Chondrocyte (in vitro differentiated cells): Measurements from ENCODE around the gene ZFAND2A. TPM values are rescaled to one million over a fixed set of nuclear protein-coding genes. Genes with fewer than 3 reads are reported as not detected.
"Not testable (repeated sequence)": the region's sequence is repeated elsewhere in the genome, so short reads cannot be mapped to it uniquely, and the experiment has no call there.

Experiments used
- DNase-seq: peaks from one replicate; pipeline ENCODE4 v3.0.0; 2021; ENCODE audit warnings: mixed read lengths, low spot score
- H3K27ac Mint-ChIP-seq: one replicate; pipeline ENCODE4 v1.8.0; 2021; ENCODE audit warnings: mild to moderate bottlenecking, moderate library complexity, mixed read lengths; ENCODE audit not compliant: unreplicated experiment
- H3K27me3 Mint-ChIP-seq: 2 replicates; pipeline ENCODE4 v1.8.0; 2021; ENCODE audit warnings: low read depth, mixed read lengths
- H3K36me3 Mint-ChIP-seq: 2 replicates; pipeline ENCODE4 v1.8.0; 2021; ENCODE audit warnings: low read depth, mixed read lengths
- H3K4me1 Mint-ChIP-seq: 2 replicates; pipeline ENCODE4 v1.8.0; 2021; ENCODE audit warnings: low read depth, mild to moderate bottlenecking, mixed read lengths
- H3K4me3 Mint-ChIP-seq: one replicate; pipeline ENCODE4 v1.8.0; 2021; ENCODE audit warnings: mild to moderate bottlenecking, moderate library complexity, mixed read lengths; ENCODE audit not compliant: unreplicated experiment
- H3K9me3 Mint-ChIP-seq: 2 replicates; pipeline ENCODE4 v1.8.0; 2021; ENCODE audit warnings: low read depth, mixed read lengths
- total RNA-seq: library from RNA; stranded (reverse); gene quantifications from 3 replicates; pipeline ENCODE4 v1.2.1, GENCODE V29; 2021
- TF ChIP-seq, protein P1 (sequence below): fragments of 200-600 bp; sonication (generic); IDR thresholded peaks from 2 replicates; pipeline ENCODE4 v1.5.0; 2021; ENCODE audit warnings: antibody characterized with exemption, mild to moderate bottlenecking, moderate library complexity

Gene ZFAND2A
- total RNA-seq, 1 donor from 2014 or later = 16.2 TPM

- H3K27ac Mint-ChIP-seq = no peak overlapping the region
- no peak for DNase-seq
- peaks cover 13% of the 10 kb centered on the region for H3K4me1 Mint-ChIP-seq
- H3K36me3 Mint-ChIP-seq = no peaks in the 10 kb centered on the region
- no peaks in the 10 kb centered on the region for H3K27me3 Mint-ChIP-seq
- TF ChIP-seq, protein P1, sequence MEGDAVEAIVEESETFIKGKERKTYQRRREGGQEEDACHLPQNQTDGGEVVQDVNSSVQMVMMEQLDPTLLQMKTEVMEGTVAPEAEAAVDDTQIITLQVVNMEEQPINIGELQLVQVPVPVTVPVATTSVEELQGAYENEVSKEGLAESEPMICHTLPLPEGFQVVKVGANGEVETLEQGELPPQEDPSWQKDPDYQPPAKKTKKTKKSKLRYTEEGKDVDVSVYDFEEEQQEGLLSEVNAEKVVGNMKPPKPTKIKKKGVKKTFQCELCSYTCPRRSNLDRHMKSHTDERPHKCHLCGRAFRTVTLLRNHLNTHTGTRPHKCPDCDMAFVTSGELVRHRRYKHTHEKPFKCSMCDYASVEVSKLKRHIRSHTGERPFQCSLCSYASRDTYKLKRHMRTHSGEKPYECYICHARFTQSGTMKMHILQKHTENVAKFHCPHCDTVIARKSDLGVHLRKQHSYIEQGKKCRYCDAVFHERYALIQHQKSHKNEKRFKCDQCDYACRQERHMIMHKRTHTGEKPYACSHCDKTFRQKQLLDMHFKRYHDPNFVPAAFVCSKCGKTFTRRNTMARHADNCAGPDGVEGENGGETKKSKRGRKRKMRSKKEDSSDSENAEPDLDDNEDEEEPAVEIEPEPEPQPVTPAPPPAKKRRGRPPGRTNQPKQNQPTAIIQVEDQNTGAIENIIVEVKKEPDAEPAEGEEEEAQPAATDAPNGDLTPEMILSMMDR = no peak
- H3K4me3 Mint-ChIP-seq = no peak overlapping the region
- no peaks in the 10 kb centered on the region for H3K9me3 Mint-ChIP-seq
These were observed 14.0 kb upstream of the ZFAND2A start for GRCh38 chr7:1174002-1174401.

DNA sequence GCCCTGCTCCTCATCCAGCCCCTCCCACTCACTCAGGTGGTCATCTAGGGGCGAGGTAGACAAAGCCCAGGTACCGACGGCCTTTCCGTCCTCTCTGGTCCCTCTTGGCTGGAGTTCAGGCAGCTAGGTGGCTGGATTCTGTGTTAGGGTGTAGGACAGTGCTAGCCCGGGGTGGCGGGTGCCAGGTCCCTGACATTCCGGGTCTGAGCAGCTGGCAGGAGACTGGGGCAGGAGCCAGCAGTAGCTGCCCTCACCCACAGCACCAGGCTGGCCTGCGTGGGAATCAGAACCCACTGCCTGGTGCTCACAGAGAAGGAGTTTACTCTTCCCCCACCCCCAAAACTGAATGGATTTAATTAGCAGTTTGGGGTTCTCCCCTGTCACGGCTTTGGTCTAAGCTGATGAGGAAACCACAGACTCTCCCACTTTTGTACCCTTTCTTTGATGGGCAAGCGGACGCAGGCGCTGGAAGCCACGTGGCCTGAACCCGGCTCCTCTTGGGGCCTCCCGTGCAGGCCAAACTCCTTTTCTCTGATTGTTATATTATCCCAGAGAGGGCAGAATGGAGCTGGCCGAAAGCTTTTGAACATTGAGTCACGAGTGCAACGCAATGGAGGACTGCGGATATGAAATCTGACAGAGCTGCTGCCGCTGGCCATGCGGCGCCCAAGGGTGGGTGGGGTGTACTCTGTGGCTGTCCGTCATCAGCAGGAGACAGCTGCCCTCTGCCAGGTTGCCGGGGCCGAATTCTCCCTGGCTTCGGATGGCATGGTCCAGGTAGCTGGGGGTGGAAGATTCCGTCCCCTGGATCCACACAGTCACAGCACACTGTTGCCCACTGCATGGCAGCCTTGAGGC, 12.9 kb upstream of the ZFAND2A start:
- H3K27ac Mint-ChIP-seq = no peak overlapping the region

GRCh38 chr7:1171516-1171915, 11.5 kb upstream of the ZFAND2A start:
- DNase-seq, H3K9me3 Mint-ChIP-seq, H3K4me1 Mint-ChIP-seq, H3K36me3 Mint-ChIP-seq, H3K27ac Mint-ChIP-seq, H3K4me3 Mint-ChIP-seq, H3K27me3 Mint-ChIP-seq: not testable (repeated sequence)

More for the DNA sequence above, 12.9 kb upstream of the ZFAND2A start:
- H3K4me3 Mint-ChIP-seq = no peak overlapping the region
- H3K4me1 Mint-ChIP-seq = peaks cover 13% of the 10 kb centered on the region
- no peaks in the 10 kb centered on the region for H3K27me3 Mint-ChIP-seq
- H3K36me3 Mint-ChIP-seq = no peaks in the 10 kb centered on the region
- TF ChIP-seq, protein P1 = no peak
- H3K9me3 Mint-ChIP-seq = no peaks in the 10 kb centered on the region
- no peak for DNase-seq

- no peaks in the 10 kb centered on the region for H3K9me3 Mint-ChIP-seq
- H3K4me1 Mint-ChIP-seq = peaks cover 3% of the 10 kb centered on the region
- TF ChIP-seq, protein P1 = no peak
- no peaks in the 10 kb centered on the region for H3K36me3 Mint-ChIP-seq
- H3K27ac Mint-ChIP-seq = no peak overlapping the region
- no peak for DNase-seq
- H3K4me3 Mint-ChIP-seq = no peak overlapping the region
- H3K27me3 Mint-ChIP-seq = no peaks in the 10 kb centered on the region
These were observed 10.9 kb upstream of the ZFAND2A start for GRCh38 chr7:1170741-1171501.

GRCh38 chr7:1169409-1170368, 9.7 kb upstream of the ZFAND2A start:
- DNase-seq = no peak
- H3K4me3 Mint-ChIP-seq = no peak overlapping the region
- no peaks in the 10 kb centered on the region for H3K36me3 Mint-ChIP-seq
- no peaks in the 10 kb centered on the region for H3K9me3 Mint-ChIP-seq
- no peak overlapping the region for H3K27ac Mint-ChIP-seq
- H3K27me3 Mint-ChIP-seq = no peaks in the 10 kb centered on the region
- H3K4me1 Mint-ChIP-seq = no peaks in the 10 kb centered on the region
- TF ChIP-seq, protein P1 = peak; percentile 64
